GM21390 (cell line): ENCODE measurements around the gene NAP1L1.
"Not testable (repeated sequence)": the region's sequence is repeated elsewhere in the genome, so short reads cannot be mapped to it uniquely, and the experiment has no call there.

Source experiments
- ATAC-seq: cut with Tn5 transposase; IDR thresholded peaks from one replicate; pipeline ENCODE4 v1.9.1; 2021; ENCODE audit not compliant: unreplicated experiment

The NAP1L1 gene

GRCh38 chr12:75994069-75994740 lies 90.3 kb downstream of the NAP1L1 start:
- ATAC-seq: no peak

GRCh38 chr12:75991753-75992152 lies 92.7 kb downstream of the NAP1L1 start:
- no peak for ATAC-seq

- ATAC-seq: no peak
Measured at GRCh38 chr12:75990189-75990912, 94.1 kb downstream of the NAP1L1 start.

DNA sequence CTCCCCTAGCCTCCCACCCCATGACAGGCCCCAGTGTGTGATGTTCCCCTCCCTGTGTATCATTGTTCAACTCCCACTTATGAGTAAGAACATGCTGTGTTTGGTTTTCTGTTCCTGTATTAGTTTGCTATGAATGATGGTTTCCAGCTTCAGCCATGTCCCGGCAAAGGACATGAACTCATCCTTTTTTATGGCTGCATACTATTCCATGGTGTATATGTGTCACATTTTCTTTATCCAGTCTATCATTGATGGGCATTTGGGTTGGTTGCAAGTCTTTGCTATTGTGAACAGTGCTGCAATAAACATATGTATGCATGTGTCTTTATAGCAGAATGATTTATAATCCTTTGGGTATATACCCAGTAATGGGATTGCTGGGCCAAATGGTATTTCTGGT lies 96.8 kb downstream of the NAP1L1 start:
- ATAC-seq: not testable (repeated sequence)
